AG10803 (cell line): ENCODE results near the gene CGB5.
"Not testable (repeated sequence)": the region's sequence is repeated elsewhere in the genome, so short reads cannot be mapped to it uniquely, and the experiment has no call there.

Source experiments
- DNase-seq: peaks from one replicate; pipeline ENCODE4 v3.0.0; 2010; ENCODE audit warnings: low read depth
- H3K4me3 ChIP-seq: 2 replicates; pipeline ENCODE4 v1.5.1; 2011; ENCODE audit warnings: mild to moderate bottlenecking, low read length, control low read depth
- TF ChIP-seq, protein P1 (sequence below): conservative IDR thresholded peaks from 2 replicates; pipeline ENCODE4 v1.5.1; 2011; ENCODE audit warnings: mild to moderate bottlenecking, low read length, control low read depth, inconsistent platforms

CGB5 gene

DNA sequence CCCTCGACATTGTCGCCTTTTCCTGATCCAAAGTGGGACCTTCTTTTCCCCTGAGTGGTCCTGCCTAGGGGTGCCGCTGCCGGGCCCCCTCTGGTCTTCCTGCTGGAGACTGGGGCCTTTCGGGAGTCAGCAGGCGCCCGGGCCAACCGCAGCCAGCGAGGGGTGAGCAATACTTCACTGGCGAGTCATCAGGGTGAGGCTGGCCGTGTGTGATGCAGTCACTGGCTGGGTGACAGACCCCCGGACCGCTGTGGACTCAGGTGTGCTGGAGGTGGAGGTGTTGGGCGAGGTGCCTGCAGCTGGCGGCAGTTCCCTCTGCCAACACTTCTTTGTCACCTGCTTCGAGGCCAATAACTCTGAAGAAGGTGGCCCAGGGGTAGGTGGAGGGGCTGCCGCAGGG, 1.5 kb upstream of the CGB5 start:
- H3K4me3 ChIP-seq, result no peak overlapping the region

DNA sequence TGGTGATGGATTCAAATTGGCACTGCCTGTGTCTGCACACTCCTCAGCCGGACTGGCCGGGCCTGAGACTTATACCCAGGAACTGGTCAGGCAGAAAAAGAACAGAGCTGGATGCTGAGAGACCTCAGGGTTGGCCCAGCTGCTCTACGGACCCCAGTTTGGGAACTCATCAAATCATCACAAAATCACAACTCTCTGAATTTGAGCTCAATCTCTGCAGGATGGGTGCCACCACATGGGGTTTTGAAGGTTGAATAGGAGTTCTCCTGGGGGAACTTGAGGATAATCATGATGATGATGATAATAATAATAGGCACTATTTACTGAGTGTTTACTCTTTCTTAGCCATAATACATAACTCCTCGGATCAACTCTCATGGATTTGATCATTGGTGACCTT, 982 bp upstream of the CGB5 start:
- not testable (repeated sequence) for DNase-seq, H3K4me3 ChIP-seq

More for the DNA sequence above, 1.5 kb upstream of the CGB5 start:
- no peak for DNase-seq
- TF ChIP-seq, protein P1, sequence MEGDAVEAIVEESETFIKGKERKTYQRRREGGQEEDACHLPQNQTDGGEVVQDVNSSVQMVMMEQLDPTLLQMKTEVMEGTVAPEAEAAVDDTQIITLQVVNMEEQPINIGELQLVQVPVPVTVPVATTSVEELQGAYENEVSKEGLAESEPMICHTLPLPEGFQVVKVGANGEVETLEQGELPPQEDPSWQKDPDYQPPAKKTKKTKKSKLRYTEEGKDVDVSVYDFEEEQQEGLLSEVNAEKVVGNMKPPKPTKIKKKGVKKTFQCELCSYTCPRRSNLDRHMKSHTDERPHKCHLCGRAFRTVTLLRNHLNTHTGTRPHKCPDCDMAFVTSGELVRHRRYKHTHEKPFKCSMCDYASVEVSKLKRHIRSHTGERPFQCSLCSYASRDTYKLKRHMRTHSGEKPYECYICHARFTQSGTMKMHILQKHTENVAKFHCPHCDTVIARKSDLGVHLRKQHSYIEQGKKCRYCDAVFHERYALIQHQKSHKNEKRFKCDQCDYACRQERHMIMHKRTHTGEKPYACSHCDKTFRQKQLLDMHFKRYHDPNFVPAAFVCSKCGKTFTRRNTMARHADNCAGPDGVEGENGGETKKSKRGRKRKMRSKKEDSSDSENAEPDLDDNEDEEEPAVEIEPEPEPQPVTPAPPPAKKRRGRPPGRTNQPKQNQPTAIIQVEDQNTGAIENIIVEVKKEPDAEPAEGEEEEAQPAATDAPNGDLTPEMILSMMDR, result no peak

DNA sequence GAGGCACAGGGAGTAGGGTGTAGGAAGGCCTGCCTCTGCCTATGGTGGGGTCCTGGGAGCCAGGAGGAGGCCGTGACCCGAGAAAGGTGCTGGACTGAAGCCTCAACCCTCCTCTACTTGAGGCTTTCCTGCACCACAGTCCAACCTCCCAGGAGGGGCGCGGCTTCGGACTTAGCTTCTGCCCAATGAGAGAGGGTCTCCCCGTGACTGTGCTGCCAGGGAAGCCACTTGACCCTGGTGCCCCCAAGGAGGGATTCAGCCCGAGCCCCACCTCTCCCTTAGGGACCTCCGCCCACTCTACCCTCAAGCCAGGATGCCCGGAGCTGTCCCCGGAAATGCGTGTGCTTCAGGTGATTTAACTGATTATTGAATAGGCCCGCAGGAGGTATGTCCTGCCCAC, 5.4 kb downstream of the CGB5 start, which contains the start of gene CGB8:
Gene CGB8, minus strand, starts transcription at position 101 of the 400 bp plus-strand sequence. CDS start 372 bp downstream, outside the sequence.
- DNase-seq, H3K4me3 ChIP-seq: not testable (repeated sequence)

DNA sequence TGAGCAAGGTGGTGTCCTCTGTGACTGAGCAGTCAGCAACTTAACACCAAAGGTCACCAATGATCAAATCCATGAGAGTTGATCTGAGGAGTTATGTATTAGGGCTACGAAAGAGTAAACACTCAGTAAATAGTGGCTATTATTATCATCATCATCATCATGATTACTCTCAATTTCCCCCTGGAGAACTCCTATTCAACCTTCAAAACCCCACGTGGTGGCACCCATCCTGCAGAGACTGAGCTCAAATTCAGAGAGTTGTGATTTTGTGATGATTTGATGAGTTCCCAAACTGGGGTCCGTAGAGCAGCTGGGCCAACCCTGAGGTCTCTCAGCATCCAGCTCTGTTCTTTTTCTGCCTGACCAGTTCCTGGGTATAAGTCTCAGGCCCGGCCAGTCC, 6.2 kb downstream of the CGB5 start:
- not testable (repeated sequence) for DNase-seq, H3K4me3 ChIP-seq

DNA sequence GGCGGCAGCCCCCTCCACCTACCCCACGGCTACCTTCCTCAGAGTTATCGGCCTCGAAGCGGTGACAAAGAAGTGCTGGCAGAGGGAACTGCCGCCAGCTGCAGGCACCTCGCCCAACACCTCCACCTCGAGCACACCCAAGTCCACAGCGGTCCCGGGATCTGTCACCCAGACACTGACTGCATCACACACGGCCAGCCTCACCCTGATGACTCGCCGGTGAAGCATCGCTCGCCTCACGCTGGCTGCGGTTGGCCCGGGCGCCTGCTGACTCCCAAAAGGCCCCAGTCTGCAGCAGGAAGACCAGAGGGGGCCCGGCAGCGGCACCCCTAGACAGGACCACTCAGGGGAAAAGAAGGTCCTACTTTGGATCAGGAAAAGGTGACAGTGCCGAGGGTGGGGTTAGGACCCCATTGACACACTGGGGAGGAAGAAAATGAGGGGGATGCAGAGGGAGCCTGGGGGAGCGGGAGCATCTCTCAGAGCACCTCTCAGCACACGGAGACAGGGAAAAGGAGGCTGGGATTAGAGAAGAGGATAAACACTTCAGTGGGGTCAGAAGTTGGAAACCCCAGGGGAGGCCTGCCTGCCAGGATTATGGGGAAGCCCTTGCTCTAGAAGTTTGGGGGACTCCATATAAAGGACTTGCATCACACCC, 6.9 kb downstream of the CGB5 start:
- DNase-seq, result peak; percentile 46

DNA sequence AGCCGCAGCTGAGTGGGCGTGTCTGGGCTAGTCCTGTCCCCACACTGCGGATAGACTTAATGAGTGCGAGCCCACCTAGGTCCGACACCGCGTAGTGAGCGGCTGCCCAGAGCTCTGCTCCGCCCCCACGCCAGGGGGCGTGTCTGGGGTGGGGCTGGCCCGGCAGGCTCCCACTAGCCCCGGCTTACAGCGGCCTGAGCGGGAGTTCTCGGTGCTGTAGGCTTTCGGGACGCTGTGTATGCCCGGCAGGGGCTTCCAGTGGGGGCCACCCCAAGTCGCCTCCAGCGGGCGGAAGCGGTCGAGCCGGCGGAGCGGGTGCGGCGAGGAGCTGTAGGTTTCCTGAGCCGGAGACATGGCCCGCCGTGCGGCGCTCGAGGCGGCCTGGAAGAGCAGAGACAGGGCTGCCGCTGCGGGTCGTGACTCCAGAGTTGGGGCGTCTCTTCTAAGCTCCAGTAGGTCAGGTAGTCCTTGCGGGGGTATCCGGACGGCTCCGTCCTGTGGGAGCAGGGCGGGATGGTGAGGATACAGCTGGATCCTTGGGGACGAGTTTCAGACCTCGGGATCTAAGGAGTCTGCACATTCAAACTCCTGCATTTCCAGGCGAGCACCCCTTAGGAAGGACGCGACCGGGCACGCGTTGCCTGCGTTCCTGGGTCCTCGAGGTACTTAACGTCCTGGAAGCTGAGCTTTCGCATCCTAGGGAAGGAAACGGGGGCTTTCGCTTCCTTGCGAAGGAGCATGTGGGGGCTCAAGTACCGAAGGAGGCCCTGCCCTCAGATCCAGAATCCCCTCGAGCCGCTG, 12.7 kb downstream of the CGB5 start:
- peak overlapping the region; percentile 65 for H3K4me3 ChIP-seq
- peak; percentile 37 for DNase-seq
- TF ChIP-seq, protein P1, result peak; percentile 31; the same call in 1 of the 2 replicates

More for the DNA sequence above, 6.9 kb downstream of the CGB5 start:
- not testable (repeated sequence) for H3K4me3 ChIP-seq

DNA sequence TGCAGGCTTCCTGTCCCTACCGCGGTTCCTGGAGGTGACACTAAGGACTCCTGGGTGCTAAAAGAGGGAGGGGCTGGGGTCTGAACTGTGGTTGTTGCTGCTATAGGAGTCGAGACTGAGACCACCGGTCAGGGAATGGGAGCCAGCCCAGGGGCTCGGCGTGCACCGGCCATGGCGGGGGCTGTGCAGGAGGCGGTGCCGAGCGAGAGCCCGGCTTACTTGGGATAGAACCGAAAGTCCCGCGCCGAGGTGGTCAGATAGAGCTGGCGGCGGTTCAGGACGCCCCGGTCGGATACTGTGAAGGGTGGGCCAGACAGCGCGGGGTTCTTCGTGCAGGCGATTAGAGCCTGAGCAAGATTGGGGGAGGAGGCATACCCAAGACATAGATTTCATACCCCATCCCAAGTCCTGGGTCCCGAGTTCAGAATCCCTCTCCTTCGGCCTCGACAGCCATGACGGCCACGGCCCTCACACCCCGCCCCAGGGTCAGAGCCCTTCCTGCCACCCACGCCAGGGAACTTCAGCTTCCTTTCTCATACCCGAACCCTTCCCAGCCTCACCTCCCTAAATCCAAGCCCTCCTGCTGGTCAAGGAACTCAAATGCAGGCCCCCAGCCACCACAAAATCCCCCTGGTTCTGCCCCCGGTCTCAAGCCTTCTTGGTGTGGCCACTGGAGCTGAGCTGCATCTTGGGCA, 13.4 kb downstream of the CGB5 start:
- peak overlapping the region; percentile 65 for H3K4me3 ChIP-seq
- not testable (repeated sequence) for DNase-seq

DNA sequence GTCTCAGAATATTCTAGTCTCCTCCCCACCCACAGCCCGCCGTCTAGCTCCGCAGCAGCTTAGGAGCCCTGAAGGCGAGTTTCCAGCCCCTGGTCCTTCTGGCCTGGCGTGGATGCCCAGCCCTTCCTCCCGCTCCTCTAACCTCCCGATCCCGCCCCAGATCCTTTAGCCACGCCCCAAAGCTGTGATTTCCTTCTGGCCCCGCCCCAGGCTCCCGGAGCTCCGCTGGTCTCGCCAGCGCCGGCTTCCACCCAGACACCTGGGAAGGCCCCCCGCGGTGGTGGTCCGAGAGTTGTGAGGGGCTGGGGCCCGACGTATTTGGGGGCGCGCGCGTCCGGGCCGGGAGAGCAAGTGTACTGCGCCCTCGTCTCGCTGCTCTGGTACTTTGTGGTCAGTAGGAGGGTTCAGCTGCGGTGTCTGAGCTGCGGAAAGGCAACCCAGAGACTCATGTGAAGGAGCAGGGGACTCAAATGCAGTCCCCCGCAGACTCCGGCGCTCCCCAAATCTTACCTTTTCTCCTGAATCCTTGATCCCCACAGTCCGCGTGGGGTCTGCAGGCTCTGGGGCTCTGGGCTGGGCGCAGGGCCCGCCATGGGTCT, 14.1 kb downstream of the CGB5 start, which contains the start of gene CGB7:
Gene CGB7, minus strand, starts transcription at position 114 of the 599 bp plus-strand sequence. CDS start 2,374 bp downstream, outside the sequence.
- peak within 1 kb of the TSS; percentile 65 for H3K4me3 ChIP-seq
- TF ChIP-seq, protein P1, result no peak
- peak; percentile 56 for DNase-seq

DNA sequence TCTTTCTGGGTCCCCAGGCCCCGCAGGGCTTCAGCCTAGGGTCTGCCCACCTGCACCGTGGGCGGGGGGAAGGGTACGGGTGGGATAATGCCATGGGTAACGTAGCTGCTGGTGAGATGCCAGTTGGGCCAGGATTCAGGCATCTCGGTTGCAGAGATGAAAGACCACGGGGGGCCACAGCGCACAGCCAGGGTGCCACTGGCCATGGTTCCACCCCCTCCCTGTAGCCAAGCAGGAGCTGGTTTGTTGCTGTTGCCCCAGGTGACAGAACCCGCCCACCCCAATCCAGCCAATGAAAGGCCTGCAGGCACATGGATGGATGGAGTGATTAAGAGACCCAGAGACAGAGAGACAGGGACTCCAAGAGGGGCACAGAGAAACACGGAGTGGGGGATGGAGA, 14.9 kb downstream of the CGB5 start:
- TF ChIP-seq, protein P1, result no peak
- peak; percentile 53 for DNase-seq

More for the DNA sequence above, 14.9 kb downstream of the CGB5 start:
- H3K4me3 ChIP-seq, result no peak overlapping the region
